Measurements from ENCODE around the gene NFKB2. TPM values are rescaled to one million over a fixed set of nuclear protein-coding genes. Genes with fewer than 3 reads are reported as not detected.

Gene NFKB2
- total and polyA plus RNA-seq, 2 of the 4 experiments (the other 2 are of a cell fraction) = 16.1 to 32.3 TPM

DNA sequence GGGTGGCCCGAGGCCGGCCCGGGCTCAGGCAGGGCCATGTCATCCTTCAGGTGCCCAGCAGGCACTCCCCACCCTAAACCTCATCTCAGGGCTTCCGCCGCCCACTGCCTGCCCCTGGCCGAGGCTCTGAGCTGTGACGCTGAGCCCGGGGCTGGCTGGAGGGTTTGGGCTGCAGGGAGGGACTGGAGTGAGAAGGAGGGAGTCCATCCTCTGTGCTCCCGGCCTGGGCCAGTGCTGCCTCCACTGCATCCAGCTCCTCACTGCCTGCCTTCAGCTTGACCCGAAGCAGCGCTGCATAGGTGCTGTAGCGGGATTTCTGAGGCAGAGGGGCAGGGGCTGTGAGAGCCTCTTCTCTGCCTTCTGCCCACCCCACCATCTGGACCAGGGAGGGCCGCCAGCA, 7.6 kb downstream of the NFKB2 start:
- Histone ChIP-seq H3K27ac (ENCODE audit: insufficient read depth, low read length) (no peak overlapping the region), H3K56ac (ENCODE audit: extremely low read depth, insufficient read depth, low read length) (no peak overlapping the region), H2AK9ac (replicated peaks; ENCODE audit: low read depth, low read length, poor library complexity) (peak overlapping the region; percentile 44), H2BK5ac (ENCODE audit: low read depth, low read length, poor library complexity, severe bottlenecking) (no peak overlapping the region), H3K9me3 (ENCODE audit: control insufficient read depth, insufficient read depth, low read length) (no peaks in the 10 kb centered on the region), H3K36me3 (ENCODE audit: control insufficient read depth, insufficient read depth, low read length) (peaks cover 22% of the 10 kb centered on the region), H2AFZ (replicated peaks; ENCODE audit: low read length, poor library complexity) (no peak overlapping the region), H3K9ac (ENCODE audit: low read depth, low read length) (no peak overlapping the region), H3K9me1 (ENCODE audit: insufficient read depth, low read length) (peaks cover 2% of the 10 kb centered on the region; the same call in 1 of the 2 replicates), H4K8ac (ENCODE audit: low read depth in 2 of 2, low read length in 2 of 2) (no peak overlapping the region), H4K5ac (ENCODE audit: low read depth, low read length) (no peak overlapping the region), H3K4me3 (ENCODE audit: insufficient read depth, low read depth, low read length) (no peak overlapping the region), H2BK120ac (ENCODE audit: low read depth, low read length) (no peak overlapping the region), H2BK20ac (ENCODE audit: low read depth, low read length) (no peak overlapping the region), H3K27me3 (ENCODE audit: control insufficient read depth, insufficient read depth, low read length) (peaks cover 4% of the 10 kb centered on the region; the same call in 1 of the 2 replicates), H3K18ac (ENCODE audit: low read depth, low read length) (no peak overlapping the region), H3K79me1 (ENCODE audit: low read depth in 1 of 2, low read length in 2 of 2) (peaks cover 9 to 13% of the 10 kb centered on the region in 2 experiments; a peak in 3 of 4 replicates), H2BK15ac (ENCODE audit: low read depth, low read length) (no peak overlapping the region), H3K14ac (replicated peaks; ENCODE audit: low read depth, low read length) (no peak overlapping the region), H3K23ac (ENCODE audit: low read depth, low read length) (no peak overlapping the region), H4K20me1 (ENCODE audit: insufficient read depth, low read length) (peaks cover 6% of the 10 kb centered on the region), H3K4me1 (ENCODE audit: control insufficient read depth, insufficient read depth, low read length) (peaks cover 11% of the 10 kb centered on the region), H3K4ac (ENCODE audit: low read depth, low read length) (no peak overlapping the region), H2AK5ac (ENCODE audit: low read depth, low read length) (no peak overlapping the region), H4K91ac (ENCODE audit: insufficient read depth, low read depth, low read length) (no peak overlapping the region), H3K4me2 (ENCODE audit: low read depth, low read length) (no peak overlapping the region)
- dilution Hi-C loops (cut with HindIII; ENCODE audit: low sequenced_read_pairs, unreplicated experiment) (no loop called here), intact Hi-C loops (cut with micrococcal nuclease) (no loop called here), in situ Hi-C loops (cut with MboI; ENCODE audit: low sequenced_read_pairs) (no loop called here)
- CTCF ChIA-PET = interaction anchor here (0.6 to 1.0 kb wide), 4 partner anchors 8 to 53 kb away, joined by 3 to 12 read pairs (median 4); partner anchors contain the start of gene NFKB2
- WGBS, 2 experiments (ENCODE audit: extremely low coverage in 2 of 2, insufficient read length in 1 of 2) = no CpG with 5 or more reads among the region's 13 CpGs
- DNase-seq = no peak
- no TSS peak for BruUV-seq (replicated peaks)
- POLR2A ChIA-PET (ENCODE audit: unreplicated experiment) = no interaction called here
- TF ChIP-seq MXI1 (IDR thresholded peaks at IDR 0.05; ENCODE audit: borderline replicate concordance, low read depth, low read length) (no peak), NFE2L2 (IDR thresholded peaks at IDR 0.05; ENCODE audit: low read depth, low read length) (no peak), FOS (IDR thresholded peaks at IDR 0.05; ENCODE audit: low read depth, low read length) (no peak), MAZ (IDR thresholded peaks at IDR 0.05; ENCODE audit: borderline replicate concordance, low read depth, low read length) (no peak), SMC3 (IDR thresholded peaks at IDR 0.05; ENCODE audit: low read depth, low read length) (no peak), POLR2A (IDR thresholded peaks at IDR 0.05; ENCODE audit: low read depth, low read length) (no peak), BHLHE40 (IDR thresholded peaks at IDR 0.05; ENCODE audit: low read depth, low read length) (no peak), CEBPB (IDR thresholded peaks at IDR 0.05; ENCODE audit: low read depth, low read length) (no peak), MAFK (IDR thresholded peaks at IDR 0.05; ENCODE audit: low read depth, low read length) (no peak), CHD1 (IDR thresholded peaks at IDR 0.05; ENCODE audit: low read depth, low read length) (no peak), RFX5 (IDR thresholded peaks at IDR 0.05; ENCODE audit: low read depth, low read length) (no peak), RCOR1 (IDR thresholded peaks at IDR 0.05; ENCODE audit: insufficient replicate concordance, low read length) (no peak)
- TF ChIP-seq, protein P1, sequence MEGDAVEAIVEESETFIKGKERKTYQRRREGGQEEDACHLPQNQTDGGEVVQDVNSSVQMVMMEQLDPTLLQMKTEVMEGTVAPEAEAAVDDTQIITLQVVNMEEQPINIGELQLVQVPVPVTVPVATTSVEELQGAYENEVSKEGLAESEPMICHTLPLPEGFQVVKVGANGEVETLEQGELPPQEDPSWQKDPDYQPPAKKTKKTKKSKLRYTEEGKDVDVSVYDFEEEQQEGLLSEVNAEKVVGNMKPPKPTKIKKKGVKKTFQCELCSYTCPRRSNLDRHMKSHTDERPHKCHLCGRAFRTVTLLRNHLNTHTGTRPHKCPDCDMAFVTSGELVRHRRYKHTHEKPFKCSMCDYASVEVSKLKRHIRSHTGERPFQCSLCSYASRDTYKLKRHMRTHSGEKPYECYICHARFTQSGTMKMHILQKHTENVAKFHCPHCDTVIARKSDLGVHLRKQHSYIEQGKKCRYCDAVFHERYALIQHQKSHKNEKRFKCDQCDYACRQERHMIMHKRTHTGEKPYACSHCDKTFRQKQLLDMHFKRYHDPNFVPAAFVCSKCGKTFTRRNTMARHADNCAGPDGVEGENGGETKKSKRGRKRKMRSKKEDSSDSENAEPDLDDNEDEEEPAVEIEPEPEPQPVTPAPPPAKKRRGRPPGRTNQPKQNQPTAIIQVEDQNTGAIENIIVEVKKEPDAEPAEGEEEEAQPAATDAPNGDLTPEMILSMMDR (conservative IDR thresholded peaks at IDR 0.05; ENCODE audit: low read depth, low read length) = no peak
- TF ChIP-seq, protein P2, sequence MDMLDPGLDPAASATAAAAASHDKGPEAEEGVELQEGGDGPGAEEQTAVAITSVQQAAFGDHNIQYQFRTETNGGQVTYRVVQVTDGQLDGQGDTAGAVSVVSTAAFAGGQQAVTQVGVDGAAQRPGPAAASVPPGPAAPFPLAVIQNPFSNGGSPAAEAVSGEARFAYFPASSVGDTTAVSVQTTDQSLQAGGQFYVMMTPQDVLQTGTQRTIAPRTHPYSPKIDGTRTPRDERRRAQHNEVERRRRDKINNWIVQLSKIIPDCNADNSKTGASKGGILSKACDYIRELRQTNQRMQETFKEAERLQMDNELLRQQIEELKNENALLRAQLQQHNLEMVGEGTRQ (IDR thresholded peaks at IDR 0.05; ENCODE audit: low read depth, low read length) = no peak
- TF ChIP-seq, protein P3, sequence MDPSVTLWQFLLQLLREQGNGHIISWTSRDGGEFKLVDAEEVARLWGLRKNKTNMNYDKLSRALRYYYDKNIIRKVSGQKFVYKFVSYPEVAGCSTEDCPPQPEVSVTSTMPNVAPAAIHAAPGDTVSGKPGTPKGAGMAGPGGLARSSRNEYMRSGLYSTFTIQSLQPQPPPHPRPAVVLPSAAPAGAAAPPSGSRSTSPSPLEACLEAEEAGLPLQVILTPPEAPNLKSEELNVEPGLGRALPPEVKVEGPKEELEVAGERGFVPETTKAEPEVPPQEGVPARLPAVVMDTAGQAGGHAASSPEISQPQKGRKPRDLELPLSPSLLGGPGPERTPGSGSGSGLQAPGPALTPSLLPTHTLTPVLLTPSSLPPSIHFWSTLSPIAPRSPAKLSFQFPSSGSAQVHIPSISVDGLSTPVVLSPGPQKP (IDR thresholded peaks at IDR 0.05; ENCODE audit: borderline replicate concordance, low read depth, low read length) = no peak
- ATAC-seq (ENCODE audit: low read depth) = no peak

All from IMR-90 (cell line).